Coronary artery (tissue), 2 donors: ENCODE results near the gene ECEL1.

ENCODE experiments used
- DNase-seq: peaks from one replicate; pipeline ENCODE4 v3.0.0-alpha.2; 2017; ENCODE audit warnings: low spot score
- H3K27ac ChIP-seq, 2 donors: fragments of 200-600 bp; sonication (generic); one replicate each; pipeline ENCODE4 v1.5.1; 2016 to 2019
- H3K4me3 ChIP-seq: fragments of 200-600 bp; sonication (generic); 2 replicates; pipeline ENCODE4 v1.5.1; 2016; ENCODE audit warnings: mild to moderate bottlenecking, moderate library complexity
- CTCF ChIP-seq: fragments of 200-600 bp; sonication (generic); IDR thresholded peaks from one replicate; pipeline ENCODE4 v1.5.1; 2019; ENCODE audit warnings: antibody characterized with exemption

The ECEL1 gene

GRCh38 chr2:232513353-232513752 lies 25.7 kb upstream of the ECEL1 start:
- TF ChIP-seq CTCF = no peak
- Histone ChIP-seq H3K4me3 (no peak overlapping the region), H3K27ac (no peak overlapping the region)
- DNase-seq = no peak

GRCh38 chr2:232512602-232513001 lies 25.0 kb upstream of the ECEL1 start:
- H3K4me3 ChIP-seq = no peak overlapping the region
- H3K27ac ChIP-seq = no peak overlapping the region
- TF ChIP-seq CTCF = no peak
- no peak for DNase-seq

GRCh38 chr2:232511336-232511890 lies 23.8 kb upstream of the ECEL1 start:
- DNase-seq = no peak
- TF ChIP-seq CTCF = no peak
- Histone ChIP-seq H3K4me3 (no peak overlapping the region), H3K27ac (no peak overlapping the region)

- no peak for DNase-seq
- H3K4me3 ChIP-seq = no peak overlapping the region
These were observed 20.6 kb upstream of the ECEL1 start for GRCh38 chr2:232508251-232508650.

GRCh38 chr2:232506709-232507108 lies 19.1 kb upstream of the ECEL1 start:
- no peak overlapping the region for H3K4me3 ChIP-seq
- H3K27ac ChIP-seq = no peak overlapping the region
- TF ChIP-seq CTCF = no peak
- DNase-seq = no peak

More at GRCh38 chr2:232508251-232508650, 20.6 kb upstream of the ECEL1 start:
- no peak overlapping the region for H3K27ac ChIP-seq
- no peak for TF ChIP-seq CTCF

- TF ChIP-seq CTCF = no peak
- H3K4me3 ChIP-seq = no peak overlapping the region
- no peak for DNase-seq
- H3K27ac ChIP-seq = no peak overlapping the region
These were observed 18.2 kb upstream of the ECEL1 start for GRCh38 chr2:232505856-232506255.

- DNase-seq = no peak
- H3K4me3 ChIP-seq = no peak overlapping the region
- TF ChIP-seq CTCF = no peak
These were observed 16.8 kb upstream of the ECEL1 start for GRCh38 chr2:232504438-232504837.

More at GRCh38 chr2:232504438-232504837, 16.8 kb upstream of the ECEL1 start:
- no peak overlapping the region for H3K27ac ChIP-seq
